H1 (cell line): ENCODE results near the gene FGF2. TPM values are rescaled to one million over a fixed set of nuclear protein-coding genes. Genes with fewer than 3 reads are reported as not detected.

Experiments
- CTCF ChIA-PET: fragments of 300-600 bp; sonication (Branson Sonifier 250); formaldehyde crosslinking; loops from one replicate; lab custom pipeline; 2021; ENCODE audit not compliant: partially characterized antibody; lab: Charles Lee
- POLR2A ChIA-PET: fragments of 300-600 bp; sonication (Branson Sonifier 250); formaldehyde crosslinking; loops from one replicate; lab custom pipeline; 2021; ENCODE audit warnings: inconsistent platforms; ENCODE audit not compliant: partially characterized antibody; lab: Charles Lee
- DNase-seq, 2 experiments: peaks; one replicate each; pipeline versions ENCODE4 v3.0.0 to v3.0.0-alpha.2; 2010 to 2022; ENCODE audit warnings: low spot score in 2 of 2, low read depth in 1 of 2, mixed read lengths in 1 of 2
- FAIRE-seq: peaks from 2 replicates; lab custom pipeline; 2011; peaks lifted over from hg19 to GRCh38; lab: Jason Lieb, UNC
- H2AFZ ChIP-seq: 2 replicates; pipeline ENCODE4 v1.8.1; 2012; ENCODE audit warnings: low read length, inconsistent platforms
- H2AK5ac ChIP-seq: 2 replicates; pipeline ENCODE4 v1.6.1; 2013; ENCODE audit warnings: low read depth, low read length
- H2BK120ac ChIP-seq: replicated peaks from 2 replicates; pipeline ENCODE3; 2013; ENCODE audit warnings: low read depth, low read length, inconsistent platforms
- H2BK12ac ChIP-seq: 2 replicates; pipeline ENCODE4 v1.6.1; 2013; ENCODE audit warnings: low read depth, low read length
- H2BK15ac ChIP-seq: 2 replicates; pipeline ENCODE4 v1.6.1; 2013; ENCODE audit warnings: low read length
- H2BK20ac ChIP-seq: 2 replicates; pipeline ENCODE4 v1.6.1; 2013; ENCODE audit warnings: low read length
- H2BK5ac ChIP-seq: 2 replicates; pipeline ENCODE4 v1.6.1; 2013; ENCODE audit warnings: low read depth, low read length
- H3K14ac ChIP-seq: 2 replicates; pipeline ENCODE4 v1.6.1; 2013; ENCODE audit warnings: inconsistent platforms; ENCODE audit not compliant: insufficient read length
- H3K18ac ChIP-seq: 2 replicates; pipeline ENCODE4 v1.6.1; 2013; ENCODE audit warnings: low read length; ENCODE audit errors: extremely low read depth
- H3K23ac ChIP-seq: 2 replicates; pipeline ENCODE4 v1.6.1; 2013; ENCODE audit warnings: inconsistent platforms; ENCODE audit not compliant: insufficient read length
- H3K23me2 ChIP-seq: 2 replicates; pipeline ENCODE4 v1.6.1; 2013; ENCODE audit warnings: low read depth, low read length
- H3K27ac ChIP-seq: 2 replicates; pipeline ENCODE4 v1.6.1; 2011; ENCODE audit warnings: low read depth, low read length, inconsistent platforms
- H3K27me3 ChIP-seq, 4 experiments: replicated peaks in 1 of 4; 1 replicate in 1 of 4; 2 replicates in 3 of 4; pipeline versions ENCODE4 v1.6.1 to v1.8.1; 2011 to 2013; ENCODE audit warnings: low read length in 3 of 4, mild to moderate bottlenecking in 3 of 4, inconsistent platforms in 2 of 4, mixed read lengths in 2 of 4, moderate library complexity in 1 of 4; ENCODE audit not compliant: control insufficient read depth in 3 of 4, insufficient read depth in 3 of 4; ENCODE audit errors: extremely low read depth in 1 of 4
- H3K36me3 ChIP-seq, 4 experiments: 2 replicates each; pipeline versions ENCODE4 v1.6.1 to v1.8.1; 2011 to 2013; ENCODE audit warnings: mild to moderate bottlenecking in 4 of 4, low read length in 3 of 4, moderate library complexity in 2 of 4, control low read depth in 1 of 4, inconsistent platforms in 1 of 4; ENCODE audit not compliant: insufficient read depth in 4 of 4, control insufficient read depth in 2 of 4
- H3K4ac ChIP-seq: replicated peaks from 2 replicates; pipeline ENCODE3; 2013; ENCODE audit warnings: low read length, low read depth, mixed read lengths, inconsistent platforms; ENCODE audit not compliant: insufficient read length
- H3K4me1 ChIP-seq, 4 experiments: replicated peaks in 1 of 4; 1 replicate in 1 of 4; 2 replicates in 3 of 4; pipeline versions ENCODE4 v1.6.1 to v1.8.1; 2011 to 2013; ENCODE audit warnings: low read length in 3 of 4, inconsistent platforms in 2 of 4, mixed read lengths in 1 of 4; ENCODE audit not compliant: insufficient read depth in 4 of 4, control insufficient read depth in 3 of 4
- H3K4me2 ChIP-seq, 2 experiments: 2 replicates each; pipeline versions ENCODE4 v1.6.1 to v1.8.1; 2011 to 2013; ENCODE audit warnings: low read depth in 2 of 2, low read length in 2 of 2, control low read depth in 1 of 2, inconsistent platforms in 1 of 2, mild to moderate bottlenecking in 1 of 2; ENCODE audit not compliant: insufficient read depth in 1 of 2
- H3K4me3 ChIP-seq, 4 experiments: fragments of 200-600, 300-600 bp in 1 of 4; sonication (generic), shearing (Covaris generic), sonication (Bioruptor Twin) in 1 of 4; 2 replicates each; pipeline versions ENCODE4 v1.5.1 to v1.8.1; 2011 to 2016; ENCODE audit warnings: low read length in 4 of 4, low read depth in 3 of 4, control low read depth in 2 of 4, inconsistent platforms in 2 of 4, mild to moderate bottlenecking in 2 of 4, mixed read lengths in 1 of 4, moderate library complexity in 1 of 4; ENCODE audit not compliant: insufficient read depth in 2 of 4; ENCODE audit errors: extremely low read depth in 1 of 4
- H3K56ac ChIP-seq: replicated peaks from 2 replicates; pipeline ENCODE3; 2013; ENCODE audit warnings: low read depth, mild to moderate bottlenecking, mixed read lengths, low read length, inconsistent platforms; ENCODE audit not compliant: insufficient read length
- H3K79me1 ChIP-seq: 2 replicates; pipeline ENCODE4 v1.6.1; 2013; ENCODE audit warnings: low read depth, low read length, control low read depth
- H3K79me2 ChIP-seq, 2 experiments: 2 replicates each; pipeline versions ENCODE4 v1.6.1 to v1.8.1; 2012 to 2013; ENCODE audit warnings: low read length in 2 of 2, mild to moderate bottlenecking in 2 of 2, inconsistent platforms in 1 of 2; ENCODE audit not compliant: insufficient read depth in 2 of 2, control insufficient read depth in 1 of 2
- H3K9ac ChIP-seq, 4 experiments: replicated peaks in 1 of 4; 1 replicate in 1 of 4; 2 replicates in 3 of 4; pipeline versions ENCODE4 v1.6.1 to v1.8.1; 2011 to 2013; ENCODE audit warnings: low read depth in 3 of 4, low read length in 3 of 4, control low read depth in 2 of 4, mild to moderate bottlenecking in 2 of 4, moderate library complexity in 2 of 4, inconsistent platforms in 1 of 4; ENCODE audit errors: extremely low read depth in 1 of 4
- H3K9me3 ChIP-seq, 2 experiments: 2 replicates each; pipeline versions ENCODE4 v1.6.1 to v1.8.1; 2012 to 2013; ENCODE audit warnings: mild to moderate bottlenecking in 2 of 2, moderate library complexity in 2 of 2, control low read depth in 1 of 2, inconsistent platforms in 1 of 2, low read depth in 1 of 2, low read length in 1 of 2, mixed read lengths in 1 of 2; ENCODE audit not compliant: insufficient read depth in 2 of 2
- H4K20me1 ChIP-seq, 2 experiments: replicated peaks in 1 of 2; 2 replicates each; pipeline versions ENCODE3 to v1.8.1; 2011 to 2013; ENCODE audit warnings: inconsistent platforms in 2 of 2, low read length in 2 of 2, mild to moderate bottlenecking in 1 of 2; ENCODE audit not compliant: insufficient read depth in 2 of 2, control insufficient read depth in 1 of 2
- H4K5ac ChIP-seq: 2 replicates; pipeline ENCODE4 v1.6.1; 2013; ENCODE audit warnings: low read length, low read depth, mixed read lengths, inconsistent platforms; ENCODE audit not compliant: insufficient read length
- H4K8ac ChIP-seq: 2 replicates; pipeline ENCODE4 v1.8.0; 2013; ENCODE audit warnings: mild to moderate bottlenecking, moderate library complexity, low read length, inconsistent platforms; ENCODE audit not compliant: insufficient read depth; ENCODE audit errors: extremely low read depth
- H4K91ac ChIP-seq: replicated peaks from 2 replicates; pipeline ENCODE3; 2013; ENCODE audit warnings: low read length, mixed read lengths, inconsistent platforms; ENCODE audit not compliant: insufficient read length
- BACH1 ChIP-seq: IDR thresholded peaks from 2 replicates; pipeline ENCODE4 v1.6.1; 2012; ENCODE audit warnings: low read length, improper control_type of control experiment
- NANOG ChIP-seq: IDR thresholded peaks from 2 replicates; pipeline ENCODE4 v1.6.1; 2011; ENCODE audit warnings: low read length, low read depth, mild to moderate bottlenecking, inconsistent platforms; ENCODE audit not compliant: insufficient read depth, poor library complexity, severe bottlenecking
- POLR2A ChIP-seq, 2 experiments: IDR thresholded peaks; 1 replicate in 1 of 2; 2 replicates in 1 of 2; pipeline ENCODE4 v1.6.1; 2011; ENCODE audit warnings: low read depth in 2 of 2, low read length in 2 of 2, mild to moderate bottlenecking in 2 of 2; ENCODE audit errors: control extremely low read depth in 1 of 2
- YY1 ChIP-seq: IDR thresholded peaks from 2 replicates; pipeline ENCODE4 v1.6.1; 2011; ENCODE audit warnings: low read depth, mild to moderate bottlenecking, low read length
- WGBS, 2 experiments: shearing (Covaris generic) in 1 of 2; methylation state at CpG; one replicate each; pipeline versions ENCODE4 v1.1.6 to v1.1.7; 2013 to 2015; ENCODE audit warnings: low lambda C conversion rate in 2 of 2, mixed read lengths in 2 of 2, inconsistent platforms in 1 of 2, low coverage in 1 of 2, missing lambda C conversion rate in 1 of 2; ENCODE audit not compliant: insufficient replicate concordance in 2 of 2, insufficient coverage in 1 of 2, insufficient read length in 1 of 2; ENCODE audit errors: extremely low coverage in 1 of 2, missing lambda C conversion rate in 1 of 2; 5-methylcytosine and 5-hydroxymethylcytosine counted together
- polyA plus RNA-seq, 7 experiments: library from polyadenylated mRNA; depleted of rRNA in 3 of 7; stranded (reverse) in 5 of 7; unstranded in 2 of 7; fragments of >200 nt in 5 of 7; fragments of 200-250 nt in 2 of 7; gene quantifications; 1 replicate in 5 of 7; 2 replicates in 1 of 7; 4 replicates in 1 of 7; pipeline versions ENCODE4 v1.2.1 to v1.2.3, GENCODE V29; 2011 to 2013; ENCODE audit warnings: missing spikeins in 2 of 7, mixed read lengths in 2 of 7
- total RNA-seq: library from RNA; stranded (reverse); fragmentation: NEBNext Ultra II Directional; extraction: Animal tissue kit (Norgen Biotek cat#: 25700); gene quantifications from 2 replicates; pipeline ENCODE4 v1.2.1, GENCODE V29; 2021

Gene FGF2
- total and polyA plus RNA-seq, 2 of the 8 experiments (the other 6 are each of a cell fraction or from before 2014, with no cell fraction given) = 23.4 to 145 TPM

DNA sequence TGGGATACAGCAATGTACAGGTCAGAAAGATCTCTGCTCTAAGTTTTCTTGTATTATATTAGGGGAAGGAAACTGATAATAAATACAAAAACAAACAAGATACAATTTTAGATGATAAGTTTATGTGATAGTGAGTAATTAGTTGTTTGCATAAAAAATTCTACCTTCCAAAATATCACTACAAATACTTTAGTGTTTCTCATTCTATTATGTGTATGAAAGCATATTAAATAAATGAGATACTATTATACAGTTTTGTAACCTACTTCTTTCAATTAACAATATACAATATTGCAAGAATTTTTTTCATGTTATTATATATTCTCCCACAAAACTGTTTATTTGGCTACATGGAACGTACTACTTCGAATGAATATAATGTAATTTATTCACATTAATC, 4.2 kb upstream of the FGF2 start:
- Histone ChIP-seq H3K9ac (no peak overlapping the region), H3K4me1 (peaks cover 0 to 4% (median 3%) of the 10 kb centered on the region in 4 experiments; a peak in 4 of 7 replicates), H2BK15ac (no peak overlapping the region), H2BK12ac (no peak overlapping the region), H2AK5ac (no peak overlapping the region), H2BK5ac (no peak overlapping the region), H3K79me1 (no peaks in the 10 kb centered on the region), H3K9me3 (no peaks in the 10 kb centered on the region), H3K79me2 (peaks cover 0 to 15% of the 10 kb centered on the region in 2 experiments; a peak in 2 of 4 replicates), H2BK20ac (no peak overlapping the region), H3K4me3 (no peak overlapping the region), H2BK120ac (no peak overlapping the region), H3K14ac (no peak overlapping the region), H3K27me3 (no peaks in the 10 kb centered on the region), H4K91ac (no peak overlapping the region), H3K4ac (no peak overlapping the region), H3K56ac (no peak overlapping the region), H3K4me2 (no peak overlapping the region), H4K8ac (no peak overlapping the region), H3K27ac (no peak overlapping the region), H3K36me3 (peaks cover 0 to under 1% (median 0%) of the 10 kb centered on the region in 4 experiments; a peak in 1 of 8 replicates), H3K23ac (no peak overlapping the region), H3K23me2 (peaks cover 2% of the 10 kb centered on the region; the same call in 1 of the 2 replicates), H4K20me1 (no peaks in the 10 kb centered on the region), H2AFZ (no peak overlapping the region), H4K5ac (no peak overlapping the region), H3K18ac (no peak overlapping the region)
- ChIA-PET CTCF (interaction anchor here (0.6 kb wide), 1 partner anchor 100 kb away, joined by 3 read pairs; the partner anchor contains the start of gene NUDT6), POLR2A (no interaction called here)
- DNase-seq = no peak
- no peak for TF ChIP-seq POLR2A (IDR thresholded peaks at IDR 0.05; ENCODE audit: control extremely low read depth in 1 of 2, low read depth in 2 of 2, low read length in 2 of 2)
- no peak for TF ChIP-seq NANOG
- no peak for TF ChIP-seq BACH1
- TF ChIP-seq YY1 = no peak
- FAIRE-seq = no peak
- WGBS, 2 experiments = 95% methylated on average over 2 of the region's 2 CpGs; no CpG with 5 or more reads in 1 of the 2 experiments
